Inflammatory macrophage (primary cell): ENCODE measurements around the gene CNTRL.
"Not testable (repeated sequence)": the region's sequence is repeated elsewhere in the genome, so short reads cannot be mapped to it uniquely, and the experiment has no call there.

Experiments used
- DNase-seq, 2 donors: peaks; one replicate each; pipeline ENCODE4 v3.0.0-alpha.2; 2020 to 2022

Gene CNTRL

DNA sequence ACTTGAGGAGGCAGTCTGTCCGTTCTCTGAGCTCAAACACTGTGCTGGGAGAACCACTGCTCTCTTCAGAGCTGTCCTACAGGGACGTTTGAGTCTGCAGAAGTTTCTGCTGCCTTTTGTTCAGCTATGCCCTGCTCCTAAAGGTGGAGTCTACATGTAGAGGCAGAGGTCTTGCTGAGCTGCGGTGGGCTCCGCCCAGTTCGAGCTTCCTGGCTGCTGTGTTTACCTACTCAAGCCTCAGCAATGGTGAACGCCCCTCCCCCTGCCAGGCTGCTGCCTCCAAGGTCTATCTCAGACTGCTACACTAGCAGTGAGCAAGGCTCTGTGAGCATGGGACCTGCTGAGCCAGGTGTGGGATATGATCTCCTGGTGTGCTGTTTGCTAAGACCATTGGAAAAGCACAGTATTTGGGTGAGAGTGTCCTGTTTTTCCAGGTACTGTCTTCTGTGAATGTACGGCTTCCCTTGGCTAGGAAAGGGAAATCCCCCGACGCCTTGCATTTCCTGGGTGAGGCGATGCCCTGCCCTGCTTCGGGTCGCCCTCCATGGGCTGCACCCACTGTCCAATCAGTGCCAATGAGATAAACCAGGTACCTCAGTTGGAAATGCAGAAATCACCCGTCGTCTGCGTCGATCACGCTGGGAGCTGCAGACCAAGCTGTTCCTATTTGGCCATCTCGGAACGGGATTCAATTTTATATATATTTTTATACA, 58.5 kb downstream of the CNTRL start:
- DNase-seq: no peak

DNA sequence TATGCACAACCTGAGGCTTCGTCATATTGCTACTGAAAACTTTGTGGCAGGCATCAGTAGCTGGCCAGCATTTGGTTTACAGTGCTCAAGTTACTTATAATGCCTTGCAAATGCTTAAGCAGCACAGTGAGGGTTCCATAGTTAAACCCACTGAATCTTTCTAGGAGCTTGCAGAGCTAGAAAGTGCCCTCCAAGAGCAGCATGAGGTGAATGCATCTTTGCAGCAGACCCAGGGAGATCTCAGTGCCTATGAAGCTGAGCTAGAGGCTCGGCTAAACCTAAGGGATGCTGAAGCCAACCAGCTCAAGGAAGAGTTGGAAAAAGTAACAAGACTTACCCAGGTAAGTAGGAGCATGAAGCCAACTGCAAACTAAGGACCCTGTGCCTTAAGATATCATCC, 60.9 kb downstream of the CNTRL start:
- DNase-seq: no peak

DNA sequence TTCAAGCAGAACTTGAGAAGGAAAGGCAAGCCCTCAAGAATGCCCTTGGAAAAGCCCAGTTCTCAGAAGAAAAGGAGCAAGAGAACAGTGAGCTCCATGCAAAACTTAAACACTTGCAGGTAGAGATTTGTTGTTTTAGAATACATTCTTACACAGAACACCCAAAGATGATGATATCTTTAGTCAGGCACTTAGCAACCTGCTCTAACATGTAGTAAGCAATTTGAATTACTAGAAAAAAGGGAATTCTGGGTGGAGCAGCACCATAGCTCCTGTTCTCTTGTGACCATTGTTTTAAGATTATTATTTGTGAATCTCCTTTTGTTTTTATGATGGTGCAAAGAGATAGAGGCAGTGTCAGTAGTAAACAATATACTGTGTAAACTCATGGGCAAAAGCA, 63.8 kb downstream of the CNTRL start:
- no peak for DNase-seq

DNA sequence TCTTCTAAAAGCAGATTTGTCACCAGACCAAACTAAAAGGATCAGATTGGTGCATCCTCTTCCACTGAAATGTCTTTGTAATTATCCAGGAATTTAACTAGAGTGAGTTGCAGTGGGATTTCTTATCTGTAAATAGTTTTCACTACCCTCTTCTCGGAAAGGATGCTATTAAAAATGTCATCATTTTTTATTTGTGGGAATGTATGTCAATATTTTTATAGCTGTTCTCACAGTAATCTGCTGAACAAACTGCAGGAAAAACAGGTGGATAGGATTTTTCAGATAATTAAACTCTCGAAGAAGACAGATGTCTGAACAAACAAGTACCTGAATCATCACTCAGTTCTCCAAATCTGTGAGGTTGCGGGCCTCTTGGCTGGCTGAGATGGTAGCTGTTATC, 64.2 kb downstream of the CNTRL start:
- DNase-seq: no peak

DNA sequence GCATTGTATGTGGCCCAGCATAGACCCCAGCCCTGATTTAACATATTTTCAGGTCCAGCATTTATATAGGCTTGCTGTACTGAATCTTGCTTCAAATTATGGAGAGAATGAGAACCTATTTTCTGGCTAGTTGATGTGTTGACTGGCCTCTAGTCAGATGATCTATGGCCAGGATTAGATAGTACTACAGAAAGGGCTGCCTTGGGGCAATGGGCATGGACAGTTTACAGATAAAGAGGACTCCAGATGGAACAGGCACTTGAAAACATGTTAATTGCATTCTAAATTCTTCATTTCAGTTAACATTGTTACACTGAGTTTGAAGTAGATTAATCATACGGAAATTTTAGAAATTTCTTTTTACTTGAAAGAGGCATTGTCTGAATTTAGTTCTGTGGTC, 65.4 kb downstream of the CNTRL start:
- DNase-seq: no peak

DNA sequence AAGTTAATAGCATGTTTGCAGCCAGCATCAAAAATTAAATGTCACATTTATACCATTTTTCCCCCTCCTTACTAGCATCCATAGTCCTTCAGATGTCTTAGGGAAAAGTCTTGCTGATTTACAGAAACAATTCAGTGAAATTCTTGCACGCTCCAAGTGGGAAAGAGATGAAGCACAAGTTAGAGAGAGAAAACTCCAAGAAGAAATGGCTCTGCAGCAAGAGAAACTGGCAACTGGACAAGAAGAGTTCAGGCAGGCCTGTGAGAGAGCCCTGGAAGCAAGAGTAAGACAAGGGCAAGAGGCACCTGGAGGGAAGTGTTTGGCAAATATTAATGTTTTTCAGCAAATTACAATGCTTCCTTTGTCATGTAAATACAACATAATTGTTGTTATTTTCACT, 66.6 kb downstream of the CNTRL start:
- no peak for DNase-seq

DNA sequence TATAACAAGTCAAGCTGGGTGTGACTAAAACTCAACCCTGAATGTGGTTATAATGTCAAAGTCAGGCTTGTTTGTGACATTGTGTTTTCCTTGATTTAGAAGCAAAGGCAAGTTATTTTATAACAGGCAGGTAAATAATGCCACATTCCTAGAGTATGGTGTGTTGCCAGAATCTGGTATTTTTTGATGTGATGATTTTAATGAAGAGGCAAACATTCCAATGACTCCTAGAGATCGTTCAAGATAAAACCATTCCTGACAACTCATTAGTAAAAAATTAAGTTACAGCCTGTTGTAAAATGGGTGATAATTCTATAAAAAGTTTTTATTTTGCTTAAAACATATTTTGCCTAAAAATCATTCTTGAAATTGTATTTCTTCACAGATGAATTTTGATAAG, 67.0 kb downstream of the CNTRL start:
- DNase-seq: no peak

DNA sequence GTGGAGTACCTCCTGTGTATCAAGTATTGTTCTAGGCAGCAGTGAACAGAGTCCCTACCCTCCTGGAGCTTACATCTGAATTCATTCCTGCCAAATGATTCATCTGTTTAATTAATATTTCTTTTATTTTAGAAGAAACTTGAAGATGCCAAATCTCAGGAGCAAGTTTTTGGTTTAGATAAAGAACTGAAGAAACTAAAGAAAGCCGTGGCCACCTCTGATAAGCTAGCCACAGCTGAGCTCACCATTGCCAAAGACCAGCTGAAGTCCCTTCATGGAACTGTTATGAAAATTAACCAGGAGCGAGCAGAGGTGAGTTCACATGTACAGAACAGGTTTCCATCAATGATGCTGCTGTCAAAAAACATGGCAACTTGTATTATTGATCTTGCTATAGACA, 69.0 kb downstream of the CNTRL start:
- no peak for DNase-seq

DNA sequence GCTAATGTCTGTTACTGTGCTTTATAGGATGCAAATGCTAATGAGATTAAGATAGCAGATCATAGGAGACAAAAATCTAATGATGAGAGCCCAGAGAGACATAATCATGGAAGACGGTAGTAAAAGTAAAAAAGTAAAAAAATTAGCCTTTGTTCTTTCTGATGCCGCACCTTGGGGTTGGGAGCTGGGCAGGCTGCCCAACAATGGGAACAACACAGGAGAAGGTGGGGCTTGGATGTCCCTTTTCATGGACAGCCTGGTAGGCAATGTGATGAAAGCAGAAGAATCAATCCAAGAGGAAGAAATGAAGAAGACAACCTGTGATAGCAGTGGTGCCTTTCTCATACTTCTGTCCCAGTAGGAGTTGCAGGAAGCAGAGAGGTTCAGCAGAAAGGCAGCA, 69.7 kb downstream of the CNTRL start:
- DNase-seq: no peak

DNA sequence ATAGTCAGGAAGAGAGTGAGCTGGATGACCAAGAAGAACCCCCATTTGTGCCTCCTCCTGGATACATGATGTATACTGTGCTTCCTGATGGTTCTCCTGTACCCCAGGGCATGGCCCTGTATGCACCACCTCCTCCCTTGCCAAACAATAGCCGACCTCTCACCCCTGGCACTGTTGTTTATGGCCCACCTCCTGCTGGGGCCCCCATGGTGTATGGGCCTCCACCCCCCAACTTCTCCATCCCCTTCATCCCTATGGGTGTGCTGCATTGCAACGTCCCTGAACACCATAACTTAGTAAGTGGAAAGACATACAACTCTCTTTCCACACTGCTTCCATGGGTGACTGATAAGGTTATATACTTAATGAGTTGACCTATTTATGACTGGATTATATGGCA, 75.4 kb downstream of the CNTRL start:
- DNase-seq: no peak

DNA sequence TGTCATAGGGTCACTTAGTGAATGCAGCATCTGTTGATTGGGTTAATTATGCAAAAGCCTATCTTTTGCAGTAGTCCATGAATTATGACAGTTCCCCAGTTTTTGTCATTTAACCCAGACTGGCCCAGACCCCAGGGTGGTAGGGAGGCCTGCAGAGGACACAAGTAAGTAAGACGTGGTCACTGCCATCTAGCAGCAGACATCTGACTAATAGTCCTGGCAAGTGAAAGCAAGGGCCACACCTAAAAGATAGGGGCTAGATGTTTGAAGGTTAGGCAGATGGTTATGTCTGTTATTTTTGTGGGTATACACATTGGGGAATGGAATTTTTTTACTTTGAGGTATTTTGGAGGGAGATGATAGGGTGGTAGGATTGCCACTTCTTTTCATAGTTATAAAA, 78.9 kb downstream of the CNTRL start:
- no peak for DNase-seq

DNA sequence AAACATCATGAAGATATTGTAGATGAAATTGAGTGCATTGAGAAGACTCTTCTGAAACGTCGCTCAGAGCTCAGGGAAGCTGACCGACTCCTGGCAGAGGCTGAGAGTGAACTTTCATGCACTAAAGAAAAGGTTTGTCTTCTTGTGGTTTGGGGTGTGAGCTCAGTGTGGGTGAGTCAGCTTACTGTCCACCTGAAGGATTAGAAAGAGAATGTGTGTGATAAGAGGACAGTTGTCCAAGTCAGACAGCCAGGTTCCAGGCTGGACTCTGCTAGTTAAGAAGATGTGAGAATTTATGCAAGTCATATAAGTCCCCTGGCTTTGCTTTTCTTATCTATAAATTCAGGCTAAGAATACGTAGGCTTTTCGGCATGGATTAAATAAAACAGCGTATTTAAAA, 80.0 kb downstream of the CNTRL start:
- no peak for DNase-seq

DNA sequence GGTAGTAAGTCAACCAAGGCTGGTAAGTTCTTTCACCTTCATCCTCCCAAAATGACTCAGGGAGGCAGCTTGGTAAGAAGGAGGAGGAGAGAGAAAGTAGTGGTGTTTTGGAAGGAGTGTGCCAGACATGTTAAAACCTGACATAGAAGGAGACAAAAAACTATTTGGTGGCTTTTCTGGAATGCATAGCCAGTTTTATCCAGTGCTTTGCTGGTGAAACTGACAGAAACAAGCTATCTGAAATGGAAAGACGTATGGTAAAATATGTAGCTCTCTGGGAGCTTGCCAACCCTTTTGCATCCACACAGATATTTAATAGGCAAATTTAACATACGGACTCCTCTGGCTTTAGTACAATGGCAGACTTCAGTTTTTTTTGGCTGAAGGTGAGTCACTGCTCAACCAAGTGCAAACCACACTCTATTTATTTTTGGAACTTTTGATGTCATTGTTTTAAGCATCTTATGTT, 81.5 kb downstream of the CNTRL start:
- no peak for DNase-seq

DNA sequence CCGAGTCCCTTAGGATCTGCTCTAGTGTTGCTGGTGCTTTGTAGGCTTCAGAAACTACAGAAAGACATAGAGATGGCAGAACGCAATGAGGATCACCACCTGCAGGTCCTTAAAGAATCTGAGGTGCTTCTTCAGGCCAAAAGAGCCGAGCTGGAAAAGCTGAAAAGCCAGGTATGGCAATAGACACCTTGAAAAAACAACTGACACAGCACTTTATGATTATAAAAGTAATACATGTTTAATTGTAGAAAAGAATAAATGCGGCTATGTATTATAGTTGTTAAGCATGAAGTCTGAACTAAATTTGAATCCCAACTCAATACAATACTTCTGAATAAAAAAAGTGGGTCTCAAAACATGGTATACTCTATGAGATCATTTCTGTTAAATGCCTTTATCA, 83.2 kb downstream of the CNTRL start:
- DNase-seq: no peak

DNA sequence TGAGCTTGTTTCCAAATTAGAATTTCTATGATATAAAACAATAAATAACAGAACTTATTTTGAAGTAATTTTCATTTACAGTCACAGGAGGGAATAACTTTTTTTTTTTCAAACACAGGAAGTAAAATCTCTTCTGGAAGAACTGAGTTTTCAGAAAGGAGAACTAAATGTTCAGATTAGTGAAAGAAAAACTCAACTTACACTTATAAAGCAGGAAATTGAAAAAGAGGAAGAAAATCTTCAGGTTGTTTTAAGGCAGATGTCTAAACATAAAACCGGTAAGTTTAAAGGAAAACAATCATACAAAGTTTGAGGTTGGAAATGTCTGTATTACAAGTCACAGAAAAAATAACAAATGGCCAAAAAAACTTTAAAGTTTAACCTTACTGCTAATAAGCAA, 85.3 kb downstream of the CNTRL start:
- peak in 1 of 2 donors; percentile 78 for DNase-seq

DNA sequence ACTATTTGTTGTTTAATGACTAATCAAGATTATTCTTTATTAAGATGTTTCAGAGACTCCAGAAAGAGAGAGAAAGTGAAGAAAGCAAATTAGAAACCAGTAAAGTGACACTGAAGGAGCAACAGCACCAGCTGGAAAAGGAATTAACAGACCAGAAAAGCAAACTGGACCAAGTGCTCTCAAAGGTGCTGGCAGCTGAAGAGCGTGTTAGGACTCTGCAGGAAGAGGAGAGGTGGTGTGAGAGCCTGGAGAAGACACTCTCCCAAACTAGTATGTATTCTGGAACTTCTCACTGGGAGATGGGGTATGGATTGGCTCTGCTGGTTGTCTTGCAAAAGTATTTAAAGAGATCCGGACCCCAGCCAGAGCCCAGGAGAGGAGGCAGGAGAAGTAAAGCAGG, 93.3 kb downstream of the CNTRL start:
- DNase-seq: no peak

DNA sequence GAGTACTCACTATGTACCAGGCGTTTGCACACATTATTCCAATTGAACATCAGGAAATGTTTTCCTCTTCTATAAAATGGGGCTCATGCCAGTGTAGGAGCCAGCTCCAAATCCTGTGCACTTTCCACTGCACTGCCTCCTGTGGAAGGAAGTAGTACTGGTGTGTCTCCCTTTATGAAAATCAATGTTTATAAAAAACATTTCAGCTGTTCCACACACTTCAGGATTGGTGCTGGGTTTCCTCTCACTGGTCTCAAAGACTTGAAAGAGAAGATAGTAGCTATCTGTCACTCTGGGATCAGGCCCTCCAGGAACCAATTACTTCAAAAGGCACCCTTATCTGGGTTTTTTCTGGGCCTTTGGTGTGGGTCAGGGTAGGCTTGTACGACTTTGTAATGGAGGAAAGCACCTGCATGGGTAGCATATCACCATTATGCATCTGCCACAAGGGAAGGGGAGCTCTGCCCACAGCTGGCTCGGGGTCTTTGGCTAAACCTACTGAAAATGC, 94.4 kb downstream of the CNTRL start:
- DNase-seq: peak in 1 of 2 donors; percentile 18

DNA sequence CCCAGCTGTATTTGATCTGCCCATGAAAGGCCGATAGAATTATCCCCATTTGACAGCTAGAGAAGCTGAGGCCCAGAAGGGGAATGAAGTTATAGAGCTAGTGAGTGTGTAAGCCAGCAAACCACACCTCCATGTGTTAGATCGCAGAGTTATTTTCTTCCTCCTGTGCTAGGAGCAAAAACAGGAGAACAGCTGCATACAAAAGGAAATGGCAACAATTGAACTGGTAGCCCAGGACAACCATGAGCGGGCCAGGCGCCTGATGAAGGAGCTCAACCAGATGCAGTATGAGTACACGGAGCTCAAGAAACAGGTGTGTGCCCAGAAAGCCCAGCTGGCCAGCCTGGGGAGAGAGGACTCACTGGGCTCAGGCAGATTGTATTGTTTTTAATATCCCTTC, 96.5 kb downstream of the CNTRL start:
- DNase-seq: no peak

DNA sequence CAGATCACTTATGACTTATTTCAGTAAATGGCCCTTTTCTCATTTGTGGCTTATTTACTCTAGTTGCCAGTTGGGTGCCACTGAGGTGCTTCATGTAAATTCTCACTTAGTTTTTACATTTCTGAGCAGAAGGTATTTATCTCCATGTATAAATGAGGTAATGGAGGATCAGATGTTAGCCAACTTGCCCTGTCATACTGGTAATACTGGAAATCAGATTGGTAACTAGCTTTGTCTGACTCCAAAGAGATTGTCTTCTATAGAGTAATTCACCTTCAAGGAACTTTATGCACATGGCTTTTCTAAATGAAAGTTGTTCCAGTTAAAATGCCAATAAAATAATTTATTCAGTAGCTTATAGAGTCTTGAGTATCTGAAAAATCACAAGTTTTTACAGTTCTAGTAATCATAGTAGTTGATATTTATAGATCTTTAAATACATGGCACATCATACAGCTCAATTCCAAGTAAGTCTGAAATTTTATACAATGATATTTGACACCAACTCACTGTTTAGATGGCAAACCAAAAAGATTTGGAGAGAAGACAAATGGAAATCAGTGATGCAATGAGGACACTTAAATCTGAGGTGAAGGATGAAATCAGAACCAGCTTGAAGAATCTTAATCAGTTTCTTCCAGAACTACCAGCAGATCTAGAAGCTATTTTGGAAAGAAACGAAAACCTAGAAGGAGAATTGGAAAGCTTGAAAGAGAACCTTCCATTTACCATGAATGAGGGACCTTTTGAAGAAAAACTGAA, 98.2 kb downstream of the CNTRL start:
- no peak for DNase-seq

DNA sequence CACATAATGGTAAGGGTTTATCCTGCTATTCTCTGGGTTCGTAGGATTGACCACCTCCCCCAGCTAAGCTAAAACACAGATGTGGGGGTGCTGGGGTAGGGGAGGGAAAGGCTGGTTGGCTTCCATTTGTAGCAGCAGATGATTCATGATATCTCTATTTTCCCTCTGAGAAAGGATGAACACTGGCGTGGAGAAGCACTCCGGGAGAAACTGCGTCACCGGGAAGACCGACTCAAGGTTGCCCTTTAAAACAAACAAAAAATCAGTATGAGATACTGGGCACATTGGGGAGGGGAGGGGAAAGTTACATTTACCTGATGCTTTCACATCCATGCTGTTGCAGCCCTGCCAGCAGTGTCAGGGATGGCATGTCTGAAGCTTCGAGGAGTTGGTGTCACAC, 98.7 kb downstream of the CNTRL start:
- DNase-seq: no peak

DNA sequence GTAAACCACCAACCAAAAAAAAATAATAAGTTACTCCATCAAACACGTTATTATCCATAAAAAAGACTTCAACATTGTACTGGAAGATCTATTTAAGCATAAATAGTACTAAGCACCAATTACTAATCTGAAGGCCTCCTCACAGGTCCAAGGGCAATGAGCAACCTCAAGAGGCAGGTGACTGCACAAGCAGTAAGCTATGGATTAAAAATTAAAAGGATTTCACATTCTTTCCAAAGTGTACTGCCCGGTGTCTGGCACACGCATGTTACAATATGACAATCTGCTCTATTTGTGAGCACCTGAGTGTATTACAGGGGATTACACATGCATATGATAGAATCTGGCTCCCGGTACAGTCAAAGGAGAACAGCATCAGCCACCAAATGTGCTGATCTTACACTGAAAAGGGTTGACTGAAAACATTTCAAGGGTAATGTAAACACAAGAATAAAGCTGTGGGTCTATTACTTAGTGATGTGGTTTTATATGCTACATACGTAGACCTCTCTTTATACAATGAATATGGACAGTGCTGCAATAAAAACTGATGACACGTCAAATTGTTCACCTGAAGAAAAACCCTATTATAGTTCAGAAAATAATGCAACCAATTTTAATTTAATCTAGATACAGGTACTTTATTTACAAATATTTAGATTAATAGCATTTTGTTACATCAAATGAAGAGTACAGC, 104.1 kb downstream of the CNTRL start:
- no peak for DNase-seq

DNA sequence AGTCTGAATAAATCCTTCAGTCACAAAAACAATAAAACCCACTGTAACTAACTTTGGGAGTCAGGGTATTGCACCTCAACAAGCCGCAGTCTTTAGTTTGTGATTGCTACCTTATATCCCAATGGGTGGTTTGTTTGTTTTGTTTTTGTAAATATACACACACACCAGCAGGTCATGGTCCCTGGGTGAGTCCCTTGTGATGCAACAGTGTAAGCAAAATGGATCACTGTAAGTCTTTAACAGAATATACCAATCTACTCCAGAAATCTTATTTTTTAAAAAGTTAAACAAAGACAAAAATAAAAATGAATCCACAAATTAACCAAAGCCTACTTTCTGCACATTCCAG, 104.6 kb downstream of the CNTRL start:
- not testable (repeated sequence) for DNase-seq

DNA sequence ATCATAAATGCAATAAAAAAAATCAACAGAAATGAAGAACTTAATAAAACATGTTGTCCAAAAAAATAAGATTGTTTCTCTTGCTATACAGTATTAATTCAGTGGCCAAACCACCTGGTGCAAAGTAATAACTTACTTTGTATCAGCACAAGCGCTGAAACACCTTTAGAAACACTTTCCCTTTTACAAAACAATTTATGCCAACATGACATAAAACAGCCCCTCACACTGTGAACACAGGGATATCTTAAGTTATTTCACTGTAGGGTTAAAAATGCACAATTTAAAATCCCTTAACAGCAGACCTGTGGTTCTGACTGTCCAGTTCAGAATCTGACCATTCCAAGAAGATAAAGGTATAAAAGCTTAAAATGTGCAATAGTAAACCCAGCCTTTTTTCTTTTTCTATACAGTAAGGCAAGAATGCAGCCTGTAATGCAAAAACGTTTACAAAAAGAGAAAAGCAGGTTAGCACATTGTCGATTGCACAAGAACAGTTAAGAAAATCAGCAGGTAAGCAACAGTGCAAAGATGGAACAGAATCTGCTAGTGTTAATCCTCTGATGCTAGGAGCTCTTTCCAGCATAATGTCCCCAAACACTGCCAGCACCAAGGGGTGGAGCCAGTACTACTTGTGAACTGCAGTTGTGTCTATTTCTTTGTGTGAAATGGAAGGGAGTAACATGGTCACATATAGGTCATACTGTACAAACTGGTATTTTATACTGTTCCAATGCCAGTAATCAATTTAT, 105.4 kb downstream of the CNTRL start:
- DNase-seq: no peak
